ENCODE results near the gene TNS1.

Gene TNS1

GRCh38 chr2:217941339-217941738 is 61.5 kb downstream of the TNS1 start:
- DNase-seq (ENCODE audit: low spot score) = no peak
- no peak for TF ChIP-seq CTCF (IDR thresholded peaks at IDR 0.05; ENCODE audit: extremely low read depth, missing control alignments)

GRCh38 chr2:217940261-217941220 is 62.3 kb downstream of the TNS1 start:
- DNase-seq (ENCODE audit: low spot score) = no peak
- TF ChIP-seq CTCF (IDR thresholded peaks at IDR 0.05; ENCODE audit: extremely low read depth, missing control alignments) = no peak

- no peak for DNase-seq (ENCODE audit: low spot score)
- TF ChIP-seq CTCF (IDR thresholded peaks at IDR 0.05; ENCODE audit: extremely low read depth, missing control alignments) = no peak
These were observed 63.1 kb downstream of the TNS1 start for GRCh38 chr2:217939629-217940245.

- TF ChIP-seq CTCF (IDR thresholded peaks at IDR 0.05; ENCODE audit: extremely low read depth, missing control alignments) = no peak
- no peak for DNase-seq (ENCODE audit: low spot score)
These were observed 63.6 kb downstream of the TNS1 start for GRCh38 chr2:217939220-217939619.

- TF ChIP-seq CTCF (IDR thresholded peaks at IDR 0.05; ENCODE audit: extremely low read depth, missing control alignments) = no peak
- DNase-seq (ENCODE audit: low spot score) = no peak
These were observed 64.8 kb downstream of the TNS1 start for GRCh38 chr2:217938036-217938435.

- DNase-seq (ENCODE audit: low spot score) = no peak
- no peak for TF ChIP-seq CTCF (IDR thresholded peaks at IDR 0.05; ENCODE audit: extremely low read depth, missing control alignments)
These were observed 65.3 kb downstream of the TNS1 start for GRCh38 chr2:217937446-217937845.

GRCh38 chr2:217936952-217937351 is 65.8 kb downstream of the TNS1 start:
- no peak for TF ChIP-seq CTCF (IDR thresholded peaks at IDR 0.05; ENCODE audit: extremely low read depth, missing control alignments)
- DNase-seq (ENCODE audit: low spot score) = no peak
